GM18502 (cell line): ENCODE measurements around the gene MCF2L2.
"Not testable (repeated sequence)": the region's sequence is repeated elsewhere in the genome, so short reads cannot be mapped to it uniquely, and the experiment has no call there.

ENCODE experiments used
- ATAC-seq: cut with Tn5 transposase; IDR thresholded peaks from one replicate; pipeline ENCODE4 v1.9.1; 2021; ENCODE audit warnings: mild to moderate bottlenecking; ENCODE audit not compliant: unreplicated experiment, poor library complexity

Gene MCF2L2, protein sequence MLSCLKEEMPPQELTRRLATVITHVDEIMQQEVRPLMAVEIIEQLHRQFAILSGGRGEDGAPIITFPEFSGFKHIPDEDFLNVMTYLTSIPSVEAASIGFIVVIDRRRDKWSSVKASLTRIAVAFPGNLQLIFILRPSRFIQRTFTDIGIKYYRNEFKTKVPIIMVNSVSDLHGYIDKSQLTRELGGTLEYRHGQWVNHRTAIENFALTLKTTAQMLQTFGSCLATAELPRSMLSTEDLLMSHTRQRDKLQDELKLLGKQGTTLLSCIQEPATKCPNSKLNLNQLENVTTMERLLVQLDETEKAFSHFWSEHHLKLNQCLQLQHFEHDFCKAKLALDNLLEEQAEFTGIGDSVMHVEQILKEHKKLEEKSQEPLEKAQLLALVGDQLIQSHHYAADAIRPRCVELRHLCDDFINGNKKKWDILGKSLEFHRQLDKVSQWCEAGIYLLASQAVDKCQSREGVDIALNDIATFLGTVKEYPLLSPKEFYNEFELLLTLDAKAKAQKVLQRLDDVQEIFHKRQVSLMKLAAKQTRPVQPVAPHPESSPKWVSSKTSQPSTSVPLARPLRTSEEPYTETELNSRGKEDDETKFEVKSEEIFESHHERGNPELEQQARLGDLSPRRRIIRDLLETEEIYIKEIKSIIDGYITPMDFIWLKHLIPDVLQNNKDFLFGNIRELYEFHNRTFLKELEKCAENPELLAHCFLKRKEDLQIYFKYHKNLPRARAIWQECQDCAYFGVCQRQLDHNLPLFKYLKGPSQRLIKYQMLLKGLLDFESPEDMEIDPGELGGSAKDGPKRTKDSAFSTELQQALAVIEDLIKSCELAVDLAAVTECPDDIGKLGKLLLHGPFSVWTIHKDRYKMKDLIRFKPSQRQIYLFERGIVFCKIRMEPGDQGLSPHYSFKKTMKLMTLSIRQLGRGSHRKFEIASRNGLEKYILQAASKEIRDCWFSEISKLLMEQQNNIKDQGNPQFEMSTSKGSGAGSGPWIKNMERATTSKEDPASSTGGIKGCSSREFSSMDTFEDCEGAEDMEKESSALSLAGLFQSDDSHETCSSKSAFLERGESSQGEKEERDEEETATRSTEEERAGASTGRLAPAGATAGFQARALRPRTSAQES

DNA sequence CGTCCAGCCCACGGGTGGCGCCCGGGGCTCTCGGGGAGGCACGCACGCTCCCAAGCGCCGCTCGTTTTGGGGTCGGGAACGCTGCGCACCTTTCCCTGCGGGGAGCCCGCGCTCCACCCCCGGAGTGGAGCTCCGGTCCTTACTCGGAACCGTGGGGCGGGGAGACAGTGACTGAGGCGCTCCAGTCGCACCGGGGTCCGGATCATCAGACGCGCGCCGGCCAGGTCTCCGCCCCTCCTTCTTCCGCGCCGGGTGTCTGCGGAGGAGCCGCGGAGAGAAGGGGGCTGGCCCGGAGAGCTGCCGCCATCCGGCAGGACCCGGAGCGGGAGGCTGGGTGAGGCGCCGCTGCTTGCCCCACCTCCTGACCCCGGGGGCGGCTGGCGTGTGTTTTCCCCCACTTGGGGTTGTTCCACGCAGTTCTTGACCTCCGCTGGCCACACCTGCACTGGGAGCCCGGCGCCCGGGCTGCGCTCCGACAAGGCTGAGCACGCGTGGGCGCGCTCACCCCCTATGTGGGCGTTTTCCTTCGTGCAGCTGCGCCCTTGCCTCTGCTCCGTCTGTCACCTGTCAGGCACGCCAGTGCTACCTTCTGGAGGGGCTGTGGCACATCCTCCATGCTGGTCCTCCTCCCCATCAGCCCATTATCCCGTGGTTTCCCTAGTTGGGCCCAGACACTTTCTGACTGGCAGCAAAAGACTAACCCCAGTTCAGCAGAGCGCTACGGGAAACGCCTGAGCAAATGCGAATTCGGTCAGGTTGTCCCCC lies at the start of gene MCF2L2:
Gene MCF2L2, minus strand, starts transcription at position 173 of the 765 bp plus-strand sequence. CDS start 642 bp downstream, outside the sequence.
- peak; percentile 86 for ATAC-seq

DNA sequence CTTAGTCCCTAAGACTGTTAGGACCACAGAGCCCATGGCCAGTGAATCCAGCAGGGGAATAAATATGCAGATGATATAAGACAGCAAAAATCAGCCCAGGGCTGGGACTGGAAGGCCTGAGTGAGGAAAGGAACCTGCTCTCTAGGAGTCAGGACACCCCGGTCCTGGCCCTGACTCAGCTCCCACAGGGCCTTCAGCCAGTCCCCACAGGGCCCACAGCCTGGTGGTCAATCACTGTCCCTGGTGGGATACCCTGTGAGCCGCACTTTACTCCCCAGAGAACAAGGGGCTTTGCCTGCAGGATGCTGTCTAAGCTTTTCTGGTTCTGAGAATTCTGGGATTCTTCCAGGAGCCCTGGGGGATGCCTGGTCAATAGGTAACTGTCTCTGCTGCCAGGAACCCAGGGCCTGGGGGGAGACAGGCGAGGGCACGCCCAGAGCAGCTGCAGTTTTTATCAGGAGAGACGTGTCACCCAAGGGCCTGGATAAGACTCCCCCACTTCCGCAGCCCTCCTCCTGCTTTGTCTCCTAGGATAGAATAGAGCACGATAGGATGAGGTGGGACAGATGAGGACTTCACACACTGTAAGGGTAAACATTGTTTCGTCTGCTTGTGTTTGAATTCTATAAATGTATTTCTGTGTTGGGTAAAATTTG lies 49.5 kb upstream of the MCF2L2 start:
- no peak for ATAC-seq

DNA sequence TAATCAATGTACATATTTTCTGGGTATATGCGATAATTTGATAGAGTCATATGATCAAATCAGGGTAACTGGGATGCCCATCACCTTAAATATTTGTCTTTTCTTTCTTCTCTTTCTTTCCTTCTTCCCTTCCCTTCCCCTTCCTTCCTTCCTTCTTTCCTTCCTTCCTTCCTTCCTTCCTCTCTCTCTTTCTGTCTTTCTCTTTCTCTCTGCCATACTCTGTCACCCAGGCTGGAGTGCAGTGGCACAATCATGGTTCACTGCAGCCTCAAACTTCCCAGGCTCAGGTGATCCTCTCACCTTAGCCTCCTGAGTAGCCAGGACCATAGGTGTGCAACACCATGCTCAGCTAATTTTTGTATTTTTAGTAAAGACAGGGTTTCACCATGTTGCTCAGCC lies 47.3 kb upstream of the MCF2L2 start:
- not testable (repeated sequence) for ATAC-seq

DNA sequence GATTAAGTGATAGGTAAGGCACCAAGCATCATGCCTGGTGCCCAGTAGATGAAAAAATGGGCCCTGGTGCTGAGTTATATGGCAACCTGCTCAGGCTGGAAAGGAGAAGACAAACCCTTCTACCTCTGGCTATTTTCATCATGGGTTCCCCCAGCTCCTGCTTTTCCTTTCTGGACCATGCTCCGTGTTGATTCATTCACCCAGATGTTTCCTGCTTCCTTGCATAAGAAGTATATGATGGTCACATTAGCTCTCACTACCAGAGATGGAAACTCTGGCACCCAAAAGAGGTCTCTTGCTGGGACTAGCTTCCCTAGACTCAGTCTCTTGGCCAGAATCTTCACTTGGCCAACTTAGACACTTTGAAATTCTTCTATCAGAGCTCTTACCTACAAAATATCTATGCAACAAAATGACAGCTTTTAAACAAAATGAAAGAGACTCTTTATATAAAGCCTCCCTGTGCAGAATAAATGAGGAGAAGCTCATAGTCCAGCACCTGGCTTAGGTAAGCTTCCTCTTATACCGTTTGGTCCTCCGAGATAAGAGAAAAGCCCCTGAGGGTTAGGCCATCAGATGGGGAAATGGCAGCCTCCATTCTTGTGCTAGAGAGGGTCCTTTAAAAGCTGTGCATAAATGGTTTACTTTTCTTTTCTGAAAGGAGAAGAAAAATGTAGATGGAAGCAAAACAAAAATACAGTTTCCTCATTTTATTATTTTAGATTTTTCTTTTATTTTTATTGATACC lies 46.8 kb upstream of the MCF2L2 start:
- no peak for ATAC-seq

DNA sequence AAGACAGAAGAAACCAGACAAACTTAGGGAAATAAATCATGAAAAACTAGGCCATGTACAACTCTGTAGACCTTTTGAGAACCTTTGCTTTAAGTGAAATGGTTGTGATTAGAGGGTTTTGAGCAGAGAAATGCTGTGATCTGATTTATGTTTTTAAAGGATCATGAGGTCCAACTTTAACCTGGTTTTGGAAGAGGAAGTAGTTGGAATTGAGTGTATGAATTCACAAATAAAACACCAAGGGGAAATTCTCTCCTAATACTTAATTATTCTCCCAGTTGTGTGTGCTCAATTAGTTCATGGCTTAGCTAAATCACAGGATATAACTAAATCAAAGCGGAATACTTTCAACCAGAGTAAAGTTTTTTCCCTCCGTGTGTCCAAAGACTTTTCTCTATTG lies 45.5 kb upstream of the MCF2L2 start:
- ATAC-seq = no peak

DNA sequence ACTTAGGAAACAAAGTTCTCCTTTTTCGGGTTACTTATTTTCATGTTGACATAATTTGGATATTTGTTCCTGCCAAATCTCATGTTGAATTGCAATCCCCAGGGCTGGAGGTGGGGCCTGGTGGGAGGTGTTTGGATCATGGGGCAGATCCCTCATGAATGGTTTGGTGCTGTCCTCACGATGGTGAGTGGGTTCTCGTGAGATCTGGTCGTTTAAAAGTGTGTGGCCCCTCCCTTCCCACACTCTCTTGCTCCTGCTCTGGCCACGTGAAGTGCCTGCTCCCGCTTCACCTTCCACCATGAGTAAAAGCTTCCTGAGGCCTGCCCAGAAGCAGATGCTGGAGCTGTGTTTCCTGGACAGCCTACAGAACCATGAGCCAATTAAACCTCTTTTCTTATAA lies 43.7 kb upstream of the MCF2L2 start:
- no peak for ATAC-seq

DNA sequence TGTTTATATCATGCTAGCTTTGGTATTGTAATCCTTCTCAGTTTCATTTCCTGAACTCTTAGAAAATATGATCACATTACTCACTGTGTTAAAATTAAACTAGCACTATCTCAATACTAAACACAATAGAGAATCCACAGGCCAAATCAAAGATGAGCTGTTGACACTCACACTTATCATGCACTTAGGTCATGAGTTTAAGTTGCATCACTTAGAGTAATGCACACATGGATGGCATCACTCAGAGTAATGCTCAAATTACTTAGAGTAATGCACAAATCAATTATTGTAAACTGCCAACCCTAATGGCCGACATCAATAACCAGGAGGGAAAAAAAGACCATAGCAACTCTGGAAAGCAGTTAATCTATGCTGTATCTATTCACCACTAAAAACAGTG lies 40.0 kb upstream of the MCF2L2 start:
- ATAC-seq = no peak

DNA sequence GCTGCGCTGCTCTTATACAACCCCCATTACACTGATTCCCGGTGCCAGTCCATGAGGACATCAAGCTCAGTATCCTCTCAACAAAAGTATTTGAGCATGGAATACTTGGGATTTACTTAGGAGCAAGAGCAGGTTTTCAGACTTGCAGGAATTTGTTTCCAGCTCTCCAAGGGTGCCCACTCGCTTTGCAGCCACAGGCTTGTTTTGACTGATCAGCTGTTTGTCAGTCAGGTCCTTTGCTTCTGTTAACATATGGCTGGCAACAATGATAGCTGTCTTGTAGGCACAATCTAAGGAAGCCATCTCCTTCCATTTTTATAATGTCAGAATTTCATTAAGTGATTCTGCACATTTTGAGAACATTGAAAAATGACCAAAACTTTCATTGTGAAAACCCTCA lies 38.2 kb upstream of the MCF2L2 start:
- ATAC-seq = no peak

DNA sequence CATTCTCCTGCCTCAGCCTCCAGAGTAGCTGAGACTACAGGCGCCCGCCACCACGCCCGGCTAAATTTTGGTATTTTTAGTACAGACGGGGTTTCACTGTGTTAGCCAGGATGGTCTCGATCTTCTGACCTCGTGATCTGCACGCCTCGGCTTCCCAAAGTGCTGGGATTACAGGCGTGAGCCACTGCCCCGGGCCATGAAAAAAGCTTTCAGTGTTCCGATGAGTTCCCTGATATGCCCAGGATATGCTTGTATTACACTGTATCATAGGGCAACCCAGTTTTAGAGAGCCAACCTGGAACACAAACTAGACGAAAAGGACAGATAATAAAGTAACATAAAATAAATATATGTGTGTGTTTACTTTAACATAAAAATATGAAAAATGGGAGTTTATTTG lies 37.3 kb upstream of the MCF2L2 start:
- ATAC-seq = not testable (repeated sequence)

DNA sequence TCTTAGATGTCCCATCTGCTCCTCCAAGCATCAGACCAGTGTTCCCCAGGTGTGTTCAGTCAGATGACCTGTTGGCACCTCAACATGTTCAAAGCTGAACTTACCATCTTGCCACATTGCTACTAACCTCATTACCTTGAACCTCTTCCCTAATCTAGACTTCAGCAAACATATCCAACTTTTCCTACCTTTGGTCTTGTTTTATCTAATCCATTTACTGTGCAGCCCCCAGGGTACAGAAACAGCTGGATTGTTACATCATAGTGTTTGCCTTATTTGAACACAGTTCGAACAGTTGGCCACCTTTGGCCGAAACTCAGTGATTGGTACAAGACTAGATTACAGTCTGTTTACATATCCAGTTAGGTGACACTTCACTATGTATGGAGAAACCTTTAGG lies 36.1 kb upstream of the MCF2L2 start:
- no peak for ATAC-seq

DNA sequence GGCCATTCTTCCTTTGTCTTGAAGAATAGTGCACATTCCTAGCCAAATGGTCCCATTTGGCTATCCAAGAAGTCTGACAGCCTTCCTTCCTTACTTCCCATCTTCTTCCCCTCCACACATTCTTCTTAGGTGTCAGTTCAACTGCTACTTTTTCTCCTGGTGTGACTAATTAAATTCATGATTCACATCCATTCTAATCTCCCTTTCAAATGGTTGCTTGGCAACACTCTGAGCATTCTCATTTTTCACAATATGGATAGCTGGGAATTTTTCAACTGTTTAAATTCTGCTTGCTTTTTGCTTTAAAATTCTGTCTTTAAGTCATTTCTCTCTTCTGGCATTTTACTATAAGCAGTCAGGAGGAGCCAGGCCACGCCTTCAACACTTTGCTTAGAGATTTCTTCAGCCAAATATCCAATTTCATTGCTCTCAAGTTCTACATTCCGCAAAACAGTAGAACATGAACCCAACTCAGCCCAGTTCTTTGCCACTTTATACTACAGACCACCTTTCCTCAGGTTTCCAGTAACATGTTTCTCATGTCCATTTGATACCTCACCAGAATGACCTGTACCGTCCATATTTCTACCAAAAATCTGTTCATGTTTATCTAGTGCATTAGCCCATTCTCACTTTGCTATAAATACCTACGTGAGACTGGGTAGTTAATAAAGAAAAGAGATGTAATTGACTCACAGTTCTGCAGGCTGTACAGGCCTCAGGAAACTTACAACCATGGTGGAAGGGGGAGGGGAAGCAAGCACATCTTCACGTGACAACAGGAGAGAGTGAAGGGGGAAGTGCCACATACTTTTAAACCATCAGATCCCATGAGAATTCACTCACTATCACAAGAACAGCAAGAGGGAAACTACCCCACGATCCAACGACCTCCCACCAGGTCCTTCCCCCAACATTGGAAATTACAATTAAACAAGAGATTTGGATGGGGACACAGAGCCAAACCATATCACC lies 31.9 kb upstream of the MCF2L2 start:
- ATAC-seq = no peak

DNA sequence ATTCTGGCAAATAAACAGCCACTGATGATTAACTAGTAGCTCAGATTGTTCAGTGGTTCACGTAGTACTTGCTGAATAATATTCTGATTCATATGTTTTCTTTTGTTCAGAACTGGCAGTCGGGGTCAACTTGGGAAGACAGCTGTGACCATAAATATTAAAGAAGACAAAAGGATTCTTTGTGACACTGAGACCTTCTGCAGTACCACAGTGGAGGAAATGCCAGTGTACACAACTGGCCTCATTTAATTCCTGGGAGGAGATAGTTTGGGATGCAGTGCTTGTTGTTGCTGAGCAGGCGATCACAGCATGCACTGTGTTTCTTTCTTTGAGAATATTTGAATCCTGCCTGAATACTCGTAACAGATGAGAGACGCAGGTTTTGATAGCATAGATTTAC lies 26.7 kb upstream of the MCF2L2 start:
- ATAC-seq = no peak

DNA sequence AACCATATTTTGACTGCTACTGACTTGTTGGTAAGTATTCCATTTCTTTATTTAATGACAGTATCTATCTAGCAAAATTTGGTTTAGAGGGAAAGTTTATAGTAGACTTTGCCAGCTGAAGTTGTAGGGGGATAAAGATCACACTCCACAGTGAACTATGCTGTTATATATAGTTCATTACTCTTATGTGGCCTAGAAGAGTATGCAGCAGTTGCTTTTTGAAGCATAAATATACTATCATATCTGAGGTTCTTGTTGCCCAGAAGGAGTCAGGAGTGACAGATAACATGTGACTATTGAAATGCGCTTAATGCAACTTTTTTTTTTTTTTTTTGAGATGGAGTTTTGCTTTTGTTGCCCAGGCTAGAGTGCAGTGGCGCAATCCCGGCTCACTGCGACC lies 25.6 kb upstream of the MCF2L2 start:
- ATAC-seq = no peak

DNA sequence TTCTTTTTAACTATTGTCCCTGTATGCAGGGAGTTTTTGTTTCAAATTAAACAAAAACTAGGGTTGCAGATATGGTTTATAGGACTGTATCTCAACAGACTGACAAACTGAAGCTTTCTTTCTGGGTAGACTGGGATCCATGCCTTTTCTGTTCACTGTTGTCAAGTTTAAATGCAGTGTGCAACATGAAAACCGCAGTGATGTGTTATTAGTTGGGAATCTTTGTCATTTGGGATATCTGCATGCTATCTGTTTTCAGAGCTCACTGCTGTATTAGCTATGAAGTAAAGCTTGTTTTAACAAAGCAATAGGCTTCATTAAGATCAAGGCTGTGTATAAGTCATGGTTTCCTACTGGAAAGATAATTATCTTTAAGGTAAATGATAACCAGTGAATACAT lies 21.4 kb upstream of the MCF2L2 start:
- no peak for ATAC-seq

DNA sequence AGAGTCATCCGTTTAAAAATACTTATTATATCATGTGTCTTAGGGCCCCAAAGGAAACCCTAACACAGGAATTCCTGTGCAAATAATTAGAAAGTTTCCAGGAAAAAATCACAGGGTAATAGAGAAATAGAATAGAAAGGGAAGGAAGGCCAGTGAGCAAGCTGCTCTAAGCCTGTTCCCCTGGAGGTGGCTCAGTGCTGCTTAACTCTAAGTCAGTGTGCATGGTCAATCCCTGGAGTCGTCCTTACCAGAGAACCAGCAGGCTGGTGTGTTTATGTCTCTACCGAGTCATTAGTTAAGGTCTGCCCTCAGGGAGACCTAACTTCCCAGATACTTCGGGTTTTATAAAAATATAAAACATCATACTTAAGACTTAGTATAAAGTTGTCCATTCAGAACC lies 21.0 kb upstream of the MCF2L2 start:
- ATAC-seq = no peak

DNA sequence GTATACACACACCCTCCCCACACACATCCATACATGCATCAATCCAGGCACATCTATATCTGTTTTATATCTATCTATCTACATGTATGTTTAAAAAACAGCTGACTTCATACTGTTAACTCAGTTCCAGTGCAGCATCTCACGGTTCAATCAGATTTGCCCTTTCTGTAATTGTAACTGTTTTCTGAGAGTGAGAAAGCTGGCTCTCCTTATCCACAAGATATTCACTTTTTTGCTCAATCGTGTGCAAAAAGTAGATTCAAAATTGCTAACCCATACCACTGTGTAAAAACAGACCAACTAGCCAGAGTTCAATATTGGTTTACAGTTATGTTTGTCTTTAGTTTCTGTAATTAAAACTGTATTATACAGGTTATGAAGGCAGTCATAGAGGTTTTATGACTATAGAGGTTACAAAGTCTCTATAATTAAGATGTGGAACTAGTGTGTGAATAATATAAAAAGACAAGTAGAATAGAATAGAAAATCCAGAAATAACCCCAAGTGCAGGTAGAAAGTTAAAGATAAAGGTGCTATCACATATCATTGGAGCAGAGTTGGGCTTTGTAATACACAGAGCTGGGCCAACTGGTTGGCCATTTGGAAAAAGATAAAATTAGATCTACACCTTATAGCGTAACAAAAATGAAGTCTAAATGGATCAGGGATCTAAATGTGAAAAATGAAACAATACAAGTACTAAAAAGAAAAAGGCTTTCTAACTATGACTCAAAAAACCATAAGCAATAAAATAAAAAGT lies 20.1 kb upstream of the MCF2L2 start:
- no peak for ATAC-seq
